IMR-90 (cell line): ENCODE results near the gene SLC17A5. TPM values are rescaled to one million over a fixed set of nuclear protein-coding genes. Genes with fewer than 3 reads are reported as not detected.

Source experiments
- ATAC-seq: fragments of 200-7000 bp; cut with Tn5 transposase; 2 replicates; pipeline ENCODE4 v1.9.1; 2020; ENCODE audit warnings: low read depth, mild to moderate bottlenecking, moderate library complexity
- BruUV-seq: library from RNA; stranded (reverse); fragments of 400-500 nt; replicated peaks from 2 replicates; lab custom pipeline; 2021; lab: Mats Ljungman, UMichigan
- CTCF ChIA-PET: fragments of 300-600 bp; formaldehyde crosslinking; extraction: SDS; loops from one replicate; lab custom pipeline; 2021; ENCODE audit warnings: antibody characterized with exemption; lab: Yijun Ruan, JAX
- POLR2A ChIA-PET: fragments of 300-600 bp; sonication (Branson Sonifier 250); formaldehyde crosslinking; loops from one replicate; lab custom pipeline; 2022; ENCODE audit warnings: antibody characterized with exemption; ENCODE audit not compliant: unreplicated experiment; lab: Charles Lee
- DNase-seq: peaks from one replicate; pipeline ENCODE4 v3.0.0; 2013
- H2AFZ ChIP-seq: replicated peaks from 2 replicates; pipeline ENCODE3; 2013; ENCODE audit warnings: low read length, mild to moderate bottlenecking; ENCODE audit not compliant: poor library complexity
- H2AK5ac ChIP-seq: 2 replicates; pipeline ENCODE4 v1.6.1; 2013; ENCODE audit warnings: low read depth, low read length, inconsistent platforms
- H2AK9ac ChIP-seq: replicated peaks from 2 replicates; pipeline ENCODE3; 2013; ENCODE audit warnings: mild to moderate bottlenecking, low read depth, low read length, moderate library complexity; ENCODE audit not compliant: poor library complexity
- H2BK120ac ChIP-seq: 2 replicates; pipeline ENCODE4 v1.6.1; 2013; ENCODE audit warnings: low read depth, low read length, inconsistent platforms
- H2BK15ac ChIP-seq: 3 replicates; pipeline ENCODE4 v1.6.1; 2013; ENCODE audit warnings: low read depth, low read length, inconsistent platforms
- H2BK20ac ChIP-seq: 2 replicates; pipeline ENCODE4 v1.6.1; 2013; ENCODE audit warnings: low read depth, mild to moderate bottlenecking, inconsistent platforms, low read length, moderate library complexity
- H2BK5ac ChIP-seq: 2 replicates; pipeline ENCODE4 v1.6.1; 2013; ENCODE audit warnings: mild to moderate bottlenecking, low read depth, low read length, inconsistent platforms; ENCODE audit not compliant: poor library complexity, severe bottlenecking
- H3K14ac ChIP-seq: replicated peaks from 2 replicates; pipeline ENCODE4 v1.6.1; 2013; ENCODE audit warnings: low read depth, low read length, inconsistent platforms
- H3K18ac ChIP-seq: 2 replicates; pipeline ENCODE4 v1.6.1; 2013; ENCODE audit warnings: low read depth, low read length, control low read depth
- H3K23ac ChIP-seq: 2 replicates; pipeline ENCODE4 v1.6.1; 2013; ENCODE audit warnings: low read depth, low read length, inconsistent platforms
- H3K27ac ChIP-seq: 2 replicates; pipeline ENCODE4 v1.5.1; 2013; ENCODE audit warnings: mild to moderate bottlenecking, control low read depth, low read length; ENCODE audit not compliant: insufficient read depth
- H3K27me3 ChIP-seq: 2 replicates; pipeline ENCODE4 v1.6.1; 2013; ENCODE audit warnings: low read length; ENCODE audit not compliant: control insufficient read depth, insufficient read depth
- H3K36me3 ChIP-seq: 2 replicates; pipeline ENCODE4 v1.6.1; 2013; ENCODE audit warnings: low read length, mixed read lengths; ENCODE audit not compliant: control insufficient read depth, insufficient read depth
- H3K4ac ChIP-seq: 2 replicates; pipeline ENCODE4 v1.6.1; 2013; ENCODE audit warnings: low read depth, low read length, inconsistent platforms
- H3K4me1 ChIP-seq: 2 replicates; pipeline ENCODE4 v1.6.1; 2013; ENCODE audit warnings: low read length, mixed read lengths; ENCODE audit not compliant: control insufficient read depth, insufficient read depth
- H3K4me2 ChIP-seq: 2 replicates; pipeline ENCODE4 v1.6.1; 2013; ENCODE audit warnings: low read depth, mild to moderate bottlenecking, control low read depth, low read length, moderate library complexity
- H3K4me3 ChIP-seq: 2 replicates; pipeline ENCODE4 v1.5.1; 2013; ENCODE audit warnings: low read depth, mild to moderate bottlenecking, control low read depth, low read length, moderate library complexity; ENCODE audit not compliant: insufficient read depth
- H3K56ac ChIP-seq: 2 replicates; pipeline ENCODE4 v1.6.1; 2013; ENCODE audit warnings: low read length, inconsistent platforms; ENCODE audit not compliant: insufficient read depth; ENCODE audit errors: extremely low read depth
- H3K79me1 ChIP-seq, 2 experiments: 2 replicates each; pipeline ENCODE4 v1.6.1; 2013; ENCODE audit warnings: low read length in 2 of 2, inconsistent platforms in 1 of 2, low read depth in 1 of 2
- H3K9ac ChIP-seq: 2 replicates; pipeline ENCODE4 v1.6.1; 2013; ENCODE audit warnings: low read depth, low read length, control low read depth
- H3K9me1 ChIP-seq: 2 replicates; pipeline ENCODE4 v1.6.1; 2013; ENCODE audit warnings: low read length, inconsistent platforms; ENCODE audit not compliant: insufficient read depth
- H3K9me3 ChIP-seq: 2 replicates; pipeline ENCODE4 v1.6.1; 2013; ENCODE audit warnings: low read length; ENCODE audit not compliant: control insufficient read depth, insufficient read depth
- H4K20me1 ChIP-seq: 2 replicates; pipeline ENCODE4 v1.6.1; 2013; ENCODE audit warnings: low read length, inconsistent platforms; ENCODE audit not compliant: insufficient read depth
- H4K5ac ChIP-seq: 2 replicates; pipeline ENCODE4 v1.6.1; 2013; ENCODE audit warnings: mild to moderate bottlenecking, low read depth, low read length, control low read depth
- H4K8ac ChIP-seq, 2 experiments: 2 replicates each; pipeline ENCODE4 v1.6.1; 2013; ENCODE audit warnings: low read depth in 2 of 2, low read length in 2 of 2, control low read depth in 1 of 2, inconsistent platforms in 1 of 2
- H4K91ac ChIP-seq: 2 replicates; pipeline ENCODE4 v1.6.1; 2013; ENCODE audit warnings: low read depth, low read length, inconsistent platforms; ENCODE audit not compliant: insufficient read depth
- BHLHE40 ChIP-seq: fragments of 150-350 bp; IDR thresholded peaks from 2 replicates; pipeline ENCODE4 v1.6.1; 2016; ENCODE audit warnings: mild to moderate bottlenecking, low read depth, low read length
- CEBPB ChIP-seq: IDR thresholded peaks from 2 replicates; pipeline ENCODE4 v1.6.1; 2012; ENCODE audit warnings: low read depth, low read length, improper control_type of control experiment
- CHD1 ChIP-seq: IDR thresholded peaks from 2 replicates; pipeline ENCODE4 v1.6.1; 2012; ENCODE audit warnings: low read depth, low read length, improper control_type of control experiment
- FOS ChIP-seq: fragments of 150-350 bp; IDR thresholded peaks from 2 replicates; pipeline ENCODE4 v1.6.1; 2016; ENCODE audit warnings: low read depth, low read length
- MAFK ChIP-seq: IDR thresholded peaks from 2 replicates; pipeline ENCODE4 v1.6.1; 2012; ENCODE audit warnings: low read depth, low read length, improper control_type of control experiment
- MAZ ChIP-seq: IDR thresholded peaks from 2 replicates; pipeline ENCODE4 v1.6.1; 2012; ENCODE audit warnings: low read depth, mild to moderate bottlenecking, low read length, improper control_type of control experiment, moderate library complexity, borderline replicate concordance
- MXI1 ChIP-seq: IDR thresholded peaks from 2 replicates; pipeline ENCODE4 v1.6.1; 2012; ENCODE audit warnings: low read depth, mild to moderate bottlenecking, low read length, moderate library complexity, borderline replicate concordance
- NFE2L2 ChIP-seq: fragments of 150-350 bp; IDR thresholded peaks from 2 replicates; pipeline ENCODE4 v1.6.1; 2016; ENCODE audit warnings: low read depth, mild to moderate bottlenecking, low read length
- POLR2A ChIP-seq: IDR thresholded peaks from 2 replicates; pipeline ENCODE4 v1.6.1; 2012; ENCODE audit warnings: mild to moderate bottlenecking, low read depth, low read length
- RAD21 ChIP-seq: IDR thresholded peaks from 2 replicates; pipeline ENCODE4 v1.6.1; 2012; ENCODE audit warnings: low read length, improper control_type of control experiment
- RCOR1 ChIP-seq: IDR thresholded peaks from 2 replicates; pipeline ENCODE4 v1.6.1; 2012; ENCODE audit warnings: mild to moderate bottlenecking, low read length, improper control_type of control experiment; ENCODE audit not compliant: insufficient replicate concordance
- RFX5 ChIP-seq: IDR thresholded peaks from 2 replicates; pipeline ENCODE4 v1.8.0; 2012; ENCODE audit warnings: low read depth, mild to moderate bottlenecking, low read length, moderate library complexity
- SMC3 ChIP-seq: fragments of 150-350 bp; IDR thresholded peaks from 2 replicates; pipeline ENCODE4 v1.6.1; 2016; ENCODE audit warnings: low read depth, mild to moderate bottlenecking, antibody characterized with exemption, low read length, moderate library complexity
- whole genome bisulfite sequencing, 2 experiments: methylation state at CpG; one replicate each; pipeline versions ENCODE4 v1.1.5 to v1.1.7; 2013; ENCODE audit warnings: missing lambda C conversion rate in 2 of 2; ENCODE audit not compliant: insufficient read length in 1 of 2; ENCODE audit errors: extremely low coverage in 2 of 2; 5-methylcytosine and 5-hydroxymethylcytosine counted together
- dilution Hi-C: fragments of 300-500 bp; cut with HindIII; formaldehyde crosslinking; loops from one replicate; pipeline ENCODE4 v1.14.3; 2018; ENCODE audit warnings: low sequenced_read_pairs; ENCODE audit not compliant: unreplicated experiment
- in situ Hi-C: fragments of 300-500 bp; cut with MboI; formaldehyde crosslinking; loops from 3 replicates; pipeline ENCODE4 v1.14.3; 2019; ENCODE audit warnings: low sequenced_read_pairs, inconsistent platforms, mixed read lengths
- intact Hi-C: fragments of 100-400 bp; cut with micrococcal nuclease; formaldehyde crosslinking; loops from 2 replicates; pipeline ENCODE4 v1.10.0; 2022
- polyA plus RNA-seq, 3 experiments: library from polyadenylated mRNA; depleted of rRNA; stranded (reverse); fragments of >200 nt; gene quantifications; 2 replicates each; pipeline ENCODE4 v1.2.3, GENCODE V29; 2012; ENCODE audit warnings: low replicate concordance in 1 of 3
- total RNA-seq: library from RNA; depleted of rRNA; stranded (reverse); fragments of >200 nt; gene quantifications from 2 replicates; pipeline ENCODE4 v1.2.3, GENCODE V29; 2012
- TF ChIP-seq, protein P1 (sequence below): conservative IDR thresholded peaks from 2 replicates; pipeline ENCODE4 v1.5.1; 2012; ENCODE audit warnings: mild to moderate bottlenecking, low read depth, low read length, improper control_type of control experiment
- TF ChIP-seq, protein P2 (sequence below): fragments of 150-350 bp; IDR thresholded peaks from 2 replicates; pipeline ENCODE4 v1.6.1; 2017; ENCODE audit warnings: mild to moderate bottlenecking, antibody characterized with exemption, low read length, low read depth
- TF ChIP-seq, protein P3 (sequence below): fragments of 150-350 bp; IDR thresholded peaks from 2 replicates; pipeline ENCODE4 v1.6.1; 2016; ENCODE audit warnings: low read depth, mild to moderate bottlenecking, low read length, moderate library complexity, borderline replicate concordance

SLC17A5 gene
- total and polyA plus RNA-seq, 2 of the 4 experiments (the other 2 are of a cell fraction), result 20.8 to 27.2 TPM

DNA sequence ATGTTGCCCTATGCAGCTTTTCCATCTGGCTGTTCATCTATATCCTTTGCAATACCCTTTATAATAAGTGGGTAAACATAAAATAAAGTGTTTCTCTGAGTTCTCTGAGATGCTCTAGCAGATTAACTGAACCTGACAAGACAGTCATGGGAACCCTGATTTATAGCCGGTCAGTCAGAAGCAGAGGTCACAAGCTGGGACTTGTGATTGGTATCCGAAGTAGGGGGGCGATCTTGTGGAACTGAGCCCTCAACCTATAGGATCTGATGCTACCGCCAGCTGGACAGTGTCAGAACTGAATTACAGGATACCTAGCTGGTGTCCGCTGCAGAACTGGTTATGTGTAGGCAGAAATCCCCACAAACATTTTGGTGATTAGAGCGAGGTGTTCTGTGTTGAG lies 39.0 kb downstream of the SLC17A5 start:
- Histone ChIP-seq H3K27ac (no peak overlapping the region), H2AK9ac (no peak overlapping the region), H4K20me1 (no peaks in the 10 kb centered on the region), H4K91ac (no peak overlapping the region), H2AK5ac (no peak overlapping the region), H4K8ac (no peak overlapping the region), H3K4ac (no peak overlapping the region), H2BK15ac (no peak overlapping the region), H3K27me3 (no peaks in the 10 kb centered on the region), H3K4me1 (no peaks in the 10 kb centered on the region; the same call in 1 of the 2 replicates), H3K36me3 (peaks cover 7% of the 10 kb centered on the region), H4K5ac (no peak overlapping the region), H2BK120ac (no peak overlapping the region), H3K14ac (no peak overlapping the region), H3K18ac (no peak overlapping the region), H3K9ac (no peak overlapping the region), H3K23ac (no peak overlapping the region), H3K4me3 (no peak overlapping the region), H2BK20ac (no peak overlapping the region), H3K56ac (no peak overlapping the region), H2AFZ (no peak overlapping the region), H3K9me1 (no peaks in the 10 kb centered on the region), H3K79me1 (peaks cover 0 to 2% of the 10 kb centered on the region in 2 experiments; a peak in 1 of 4 replicates), H2BK5ac (no peak overlapping the region), H3K9me3 (no peaks in the 10 kb centered on the region), H3K4me2 (no peak overlapping the region)
- in situ Hi-C loops (loop anchor here (25.0 kb wide), 1 partner anchor 328 kb away; no protein-coding TSS in a partner anchor), intact Hi-C loops (no loop called here), dilution Hi-C loops (no loop called here)
- ChIA-PET CTCF (no interaction called here), POLR2A (no interaction called here)
- DNase-seq (no peak), ATAC-seq (no peak)
- WGBS, 2 experiments, result 69% methylated on average over 3 of the region's 6 CpGs; no CpG with 5 or more reads in 1 of the 2 experiments
- no TSS peak for BruUV-seq
- TF ChIP-seq CHD1 (no peak), MAFK (no peak), RCOR1 (no peak), RAD21 (no peak), SMC3 (no peak), CEBPB (no peak), MXI1 (no peak), FOS (no peak), BHLHE40 (no peak), NFE2L2 (no peak), MAZ (no peak), RFX5 (no peak), POLR2A (no peak)
- TF ChIP-seq, protein P1, sequence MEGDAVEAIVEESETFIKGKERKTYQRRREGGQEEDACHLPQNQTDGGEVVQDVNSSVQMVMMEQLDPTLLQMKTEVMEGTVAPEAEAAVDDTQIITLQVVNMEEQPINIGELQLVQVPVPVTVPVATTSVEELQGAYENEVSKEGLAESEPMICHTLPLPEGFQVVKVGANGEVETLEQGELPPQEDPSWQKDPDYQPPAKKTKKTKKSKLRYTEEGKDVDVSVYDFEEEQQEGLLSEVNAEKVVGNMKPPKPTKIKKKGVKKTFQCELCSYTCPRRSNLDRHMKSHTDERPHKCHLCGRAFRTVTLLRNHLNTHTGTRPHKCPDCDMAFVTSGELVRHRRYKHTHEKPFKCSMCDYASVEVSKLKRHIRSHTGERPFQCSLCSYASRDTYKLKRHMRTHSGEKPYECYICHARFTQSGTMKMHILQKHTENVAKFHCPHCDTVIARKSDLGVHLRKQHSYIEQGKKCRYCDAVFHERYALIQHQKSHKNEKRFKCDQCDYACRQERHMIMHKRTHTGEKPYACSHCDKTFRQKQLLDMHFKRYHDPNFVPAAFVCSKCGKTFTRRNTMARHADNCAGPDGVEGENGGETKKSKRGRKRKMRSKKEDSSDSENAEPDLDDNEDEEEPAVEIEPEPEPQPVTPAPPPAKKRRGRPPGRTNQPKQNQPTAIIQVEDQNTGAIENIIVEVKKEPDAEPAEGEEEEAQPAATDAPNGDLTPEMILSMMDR, result no peak
- TF ChIP-seq, protein P2, sequence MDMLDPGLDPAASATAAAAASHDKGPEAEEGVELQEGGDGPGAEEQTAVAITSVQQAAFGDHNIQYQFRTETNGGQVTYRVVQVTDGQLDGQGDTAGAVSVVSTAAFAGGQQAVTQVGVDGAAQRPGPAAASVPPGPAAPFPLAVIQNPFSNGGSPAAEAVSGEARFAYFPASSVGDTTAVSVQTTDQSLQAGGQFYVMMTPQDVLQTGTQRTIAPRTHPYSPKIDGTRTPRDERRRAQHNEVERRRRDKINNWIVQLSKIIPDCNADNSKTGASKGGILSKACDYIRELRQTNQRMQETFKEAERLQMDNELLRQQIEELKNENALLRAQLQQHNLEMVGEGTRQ, result no peak
- TF ChIP-seq, protein P3, sequence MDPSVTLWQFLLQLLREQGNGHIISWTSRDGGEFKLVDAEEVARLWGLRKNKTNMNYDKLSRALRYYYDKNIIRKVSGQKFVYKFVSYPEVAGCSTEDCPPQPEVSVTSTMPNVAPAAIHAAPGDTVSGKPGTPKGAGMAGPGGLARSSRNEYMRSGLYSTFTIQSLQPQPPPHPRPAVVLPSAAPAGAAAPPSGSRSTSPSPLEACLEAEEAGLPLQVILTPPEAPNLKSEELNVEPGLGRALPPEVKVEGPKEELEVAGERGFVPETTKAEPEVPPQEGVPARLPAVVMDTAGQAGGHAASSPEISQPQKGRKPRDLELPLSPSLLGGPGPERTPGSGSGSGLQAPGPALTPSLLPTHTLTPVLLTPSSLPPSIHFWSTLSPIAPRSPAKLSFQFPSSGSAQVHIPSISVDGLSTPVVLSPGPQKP, result no peak
